COR-L47 (cell line): ENCODE results near the gene USB1.

Experiments used
- DNase-seq: peaks from one replicate; lab custom pipeline; 2025; lab: John Stamatoyannopoulos, UW

USB1 gene

DNA sequence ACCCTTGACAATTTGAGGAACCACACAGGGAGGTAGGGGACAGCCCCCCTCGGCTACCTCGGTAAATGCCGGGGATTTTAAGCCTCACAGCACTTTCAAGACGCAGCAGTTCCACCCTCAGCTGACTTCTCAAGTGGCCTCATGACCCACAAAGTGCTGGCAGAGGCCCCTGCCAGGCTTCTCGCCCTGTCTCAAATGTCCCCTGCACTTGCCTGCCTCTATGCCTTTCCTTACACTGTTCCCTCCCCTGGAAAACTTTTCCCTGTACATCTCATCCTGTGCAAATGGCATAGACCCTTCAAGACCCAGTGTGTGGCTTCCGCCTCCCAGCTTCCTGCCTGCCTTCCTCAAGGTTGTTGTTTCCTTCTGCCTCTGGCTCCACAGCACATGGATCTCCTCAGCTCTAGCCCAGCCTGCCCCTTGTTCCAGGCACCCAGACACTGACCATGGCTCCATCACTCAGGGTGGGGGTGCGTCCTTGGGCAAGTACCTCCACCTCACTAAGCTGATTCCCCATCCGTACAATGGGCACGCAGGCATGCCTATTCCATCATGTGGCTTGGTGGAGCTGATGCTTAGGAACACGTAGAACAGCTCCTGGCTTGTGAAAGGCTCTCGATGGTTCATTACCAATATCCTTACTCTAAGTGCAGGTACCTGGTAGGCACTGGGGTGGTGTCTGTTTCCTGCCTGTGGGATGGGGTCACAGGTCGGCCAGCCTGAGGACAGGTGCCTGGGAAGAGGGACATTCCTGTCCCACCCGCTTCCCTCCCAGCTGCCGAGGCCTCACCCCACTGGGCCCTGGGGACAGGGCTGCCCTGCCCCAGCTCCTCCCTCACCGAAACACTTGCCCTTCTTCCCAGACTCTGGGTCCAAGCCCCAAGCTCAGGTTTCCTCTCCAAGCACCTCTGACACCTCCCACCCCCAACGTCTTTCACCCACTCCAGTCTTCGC is 48.3 kb downstream of the USB1 start:
- DNase-seq, result no peak

DNA sequence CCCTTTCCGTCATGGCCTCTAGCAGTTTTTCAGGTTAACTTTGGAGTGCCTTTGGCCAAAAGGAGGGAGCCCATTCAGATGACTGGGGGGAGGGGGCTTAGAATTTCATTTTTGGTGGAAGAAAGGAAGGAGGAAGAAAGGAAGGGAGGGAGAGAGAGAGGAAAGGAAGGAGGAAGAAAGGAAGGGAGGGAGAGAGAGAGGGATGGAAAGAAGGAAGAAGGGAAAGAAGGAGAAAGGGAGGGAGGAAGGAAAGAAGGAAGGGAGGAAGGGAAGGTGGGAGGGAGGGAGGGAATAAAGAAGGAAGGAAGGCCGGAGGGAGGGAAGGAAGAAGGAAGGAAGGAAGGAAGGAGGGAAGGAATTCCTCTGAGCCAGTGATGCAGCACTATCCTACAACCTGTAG is 50.1 kb downstream of the USB1 start:
- no peak for DNase-seq

DNA sequence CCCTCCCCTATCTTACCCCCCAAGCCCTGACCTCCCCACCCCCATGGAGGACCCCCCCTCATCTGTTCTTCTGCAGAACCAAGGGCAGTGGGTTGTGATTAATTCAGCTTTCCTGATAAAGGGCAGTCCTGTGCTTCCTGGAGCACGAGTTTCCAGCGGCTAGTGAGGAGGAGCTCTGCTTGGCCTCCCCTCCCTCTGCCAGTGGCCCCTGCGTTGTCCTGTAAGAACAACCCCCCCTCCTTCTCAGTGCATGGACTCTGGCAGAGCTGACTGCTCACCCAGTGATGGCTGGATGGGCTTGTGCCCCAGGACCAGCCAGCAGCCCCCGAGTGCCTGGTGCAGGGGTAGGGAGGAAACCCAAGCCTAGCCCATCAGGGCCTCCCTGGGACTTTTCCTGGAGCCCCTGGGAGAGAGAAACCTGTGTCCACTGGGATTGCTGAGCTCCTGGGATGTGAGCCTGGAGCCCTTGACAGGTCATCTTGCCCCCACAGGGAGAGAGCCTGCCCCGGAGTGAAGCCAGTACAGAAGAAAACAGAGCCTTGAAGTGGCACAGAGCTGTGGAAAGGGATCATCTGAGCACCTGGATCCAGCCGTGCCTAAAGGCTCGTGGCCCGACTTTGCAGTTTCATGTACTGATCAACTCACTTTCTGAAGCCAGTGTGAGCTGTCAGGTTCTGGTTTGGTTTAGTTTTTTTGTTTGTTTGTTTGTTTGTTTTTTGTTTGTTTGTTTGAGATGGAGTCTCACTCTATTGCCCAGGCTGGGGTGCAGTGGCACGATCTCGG is 50.8 kb downstream of the USB1 start:
- no peak for DNase-seq

DNA sequence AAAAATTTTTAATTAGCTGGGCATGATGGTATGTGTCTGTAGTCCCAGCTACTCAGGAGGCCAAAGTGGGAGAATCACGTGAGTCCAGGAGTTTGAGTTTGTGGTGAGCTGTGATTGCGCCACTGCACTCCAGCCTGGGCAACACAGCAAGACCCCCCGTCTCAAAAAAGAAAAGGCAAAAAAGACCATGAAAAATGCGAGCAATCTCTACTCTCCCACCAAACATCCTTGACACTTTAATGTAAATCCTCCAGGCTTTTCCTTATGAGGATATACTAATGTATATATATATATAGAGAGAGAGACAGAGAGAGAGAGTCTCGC is 52.4 kb downstream of the USB1 start:
- DNase-seq, result no peak

DNA sequence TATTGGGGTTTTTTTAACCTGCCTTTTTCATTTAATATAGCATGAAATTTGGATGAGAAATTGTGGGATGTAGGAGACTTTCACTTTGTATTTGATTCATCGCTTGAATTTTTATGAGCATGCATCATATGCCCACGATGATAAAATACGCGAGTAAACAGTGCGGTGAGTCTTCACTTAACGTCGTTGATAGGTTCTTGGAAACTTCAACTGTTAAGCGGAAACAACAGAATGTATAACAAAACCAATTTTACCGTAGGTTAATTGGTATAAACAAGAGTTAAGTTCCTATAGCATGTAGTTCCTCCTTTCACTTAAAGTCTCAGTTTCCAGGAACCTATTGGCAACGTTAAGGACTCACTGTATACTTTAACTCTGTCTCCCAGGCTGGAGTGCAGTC is 53.1 kb downstream of the USB1 start:
- no peak for DNase-seq

DNA sequence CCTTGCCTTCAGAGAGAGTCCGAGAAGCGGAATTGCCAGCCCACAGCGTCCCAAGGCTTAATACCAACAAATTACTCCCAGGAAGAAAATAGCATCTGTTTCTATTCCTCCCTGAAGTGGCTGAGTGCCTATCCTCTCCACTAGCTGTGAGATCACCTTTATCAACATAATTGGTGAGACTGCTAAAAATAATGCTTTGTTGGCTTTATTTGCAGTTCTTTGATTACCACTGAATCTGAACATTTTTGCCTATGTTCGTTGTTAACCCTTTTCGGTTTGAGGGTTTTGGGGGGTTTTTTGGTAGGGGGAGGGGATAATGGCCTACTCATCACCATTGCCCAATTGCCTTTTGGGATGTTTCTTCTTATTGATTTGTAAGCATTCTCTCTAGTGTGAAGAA is 55.4 kb downstream of the USB1 start:
- no peak for DNase-seq

DNA sequence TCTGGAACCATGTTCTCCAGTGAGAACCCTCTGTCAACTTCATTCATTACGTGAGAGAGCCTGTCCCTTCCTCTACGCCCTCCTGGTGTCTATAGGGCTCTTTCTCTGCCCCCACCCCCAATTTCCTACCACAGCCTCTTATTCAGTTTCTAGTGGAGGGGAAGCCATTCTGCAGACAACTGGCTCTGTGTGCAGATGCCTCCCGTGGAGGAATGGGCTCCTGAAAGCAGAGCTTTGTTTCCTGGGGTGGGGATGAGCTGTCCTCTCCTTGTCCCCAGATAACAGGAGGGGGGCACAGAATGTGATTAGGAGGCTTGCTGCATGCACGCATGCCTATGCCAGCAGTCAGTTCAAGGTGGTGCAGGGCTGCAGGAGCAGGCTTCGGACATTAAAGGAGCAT is 55.9 kb downstream of the USB1 start:
- no peak for DNase-seq

DNA sequence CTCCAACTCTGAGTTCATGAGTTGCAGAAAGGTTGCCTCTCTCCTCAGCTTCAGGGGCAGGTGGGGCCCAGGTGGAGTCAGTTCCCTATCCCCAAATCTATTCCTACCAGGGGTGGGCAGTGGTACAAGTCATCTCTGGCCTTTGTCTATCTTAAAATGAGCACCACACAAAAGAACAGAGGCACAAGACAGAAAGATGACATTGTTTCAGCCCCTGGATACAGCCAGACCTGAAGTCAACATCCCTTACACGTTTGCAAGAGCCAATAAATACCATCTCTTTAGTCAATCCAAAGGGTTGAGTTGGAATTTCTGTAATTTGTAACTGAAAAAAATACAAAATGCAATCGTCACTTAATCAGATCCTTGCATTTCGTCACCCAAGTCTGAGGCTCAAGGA is 56.6 kb downstream of the USB1 start:
- no peak for DNase-seq

DNA sequence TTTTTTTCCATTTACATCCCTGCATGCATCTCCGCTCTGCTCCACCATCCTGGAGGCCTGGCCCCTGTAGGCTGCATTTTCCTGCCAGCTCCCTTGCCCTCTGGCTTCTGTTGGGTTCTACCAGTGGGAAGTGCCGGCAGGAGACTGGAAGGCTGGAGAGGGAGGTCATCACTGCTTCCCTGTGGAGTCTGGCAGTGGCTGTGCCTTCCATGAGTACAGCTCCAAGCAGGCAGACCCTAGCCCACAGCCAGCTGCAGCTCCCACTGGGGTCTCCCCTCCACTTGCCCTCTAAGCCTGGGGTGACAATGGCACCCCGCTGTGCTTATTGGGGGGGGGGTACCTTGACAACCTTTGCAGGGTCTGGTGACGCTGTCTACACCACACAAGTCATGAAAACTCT is 61.6 kb downstream of the USB1 start:
- DNase-seq, result no peak

DNA sequence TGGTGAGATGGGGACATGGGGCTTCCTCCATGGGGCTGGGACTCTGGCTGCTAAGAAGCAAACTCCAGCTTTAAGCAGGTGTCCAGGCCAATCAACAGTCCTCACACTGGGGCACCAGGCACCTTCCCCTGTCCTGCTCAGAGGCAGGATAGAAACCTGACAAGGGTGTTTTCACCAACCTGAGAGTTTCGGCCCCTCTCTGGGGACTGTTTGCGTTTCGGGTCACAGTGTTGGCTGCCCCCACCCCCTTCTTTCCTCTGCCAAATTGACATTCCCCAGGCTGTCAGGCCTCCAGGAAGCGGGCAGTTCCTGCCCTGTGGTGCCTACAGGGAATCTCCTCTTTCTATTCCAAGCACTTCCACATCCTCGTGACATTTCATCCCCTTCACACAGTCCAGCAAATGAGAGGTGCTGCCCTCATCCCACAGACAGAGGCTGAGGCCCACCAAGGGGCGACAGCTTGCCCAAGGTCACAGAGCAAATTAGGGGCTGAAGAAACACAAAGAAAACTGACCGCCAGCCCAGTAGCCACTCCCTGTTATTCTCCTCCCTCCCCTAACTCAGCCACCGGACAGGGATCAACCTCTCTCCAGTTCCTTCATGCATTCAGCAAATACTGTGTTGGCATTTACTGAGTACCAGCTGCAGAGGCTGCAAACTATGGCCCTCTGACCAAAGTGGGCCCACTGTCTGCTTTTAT is 62.3 kb downstream of the USB1 start:
- no peak for DNase-seq

DNA sequence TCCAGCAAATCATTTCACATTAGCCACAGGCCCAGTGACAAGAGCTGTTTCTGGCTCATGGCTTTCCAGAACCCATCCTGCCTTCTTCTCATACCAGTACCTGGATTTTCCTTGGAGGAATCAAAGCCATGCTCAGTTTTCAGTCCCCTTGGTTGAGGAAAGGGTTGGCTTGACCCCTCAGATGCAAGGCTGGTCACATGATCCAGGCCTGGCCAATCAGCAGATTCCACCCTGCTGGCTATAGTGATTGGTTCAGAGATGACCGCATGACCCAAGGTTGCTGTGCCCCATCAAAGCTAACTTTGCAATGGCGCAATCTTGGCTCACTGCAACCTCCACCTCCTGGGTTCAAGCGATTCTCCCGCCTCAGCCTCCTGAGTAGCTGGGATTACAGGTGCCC is 69.4 kb downstream of the USB1 start:
- DNase-seq, result no peak
